Mucosa of rectum (tissue), 2 donors: ENCODE data around the gene C6orf89.
A peak's percentile ranks its signal among the peaks of the same experiment; 100 is the strongest.

Experiments used
- H3K27ac ChIP-seq, 2 donors: one replicate each; pipeline ENCODE4 v1.7.0; 2013; ENCODE audit warnings: inconsistent platforms in 2 of 2, low read depth in 2 of 2, low read length in 2 of 2
- H3K27me3 ChIP-seq, 2 donors: one replicate each; pipeline ENCODE4 v1.7.0; 2013; ENCODE audit warnings: low read length in 2 of 2; ENCODE audit not compliant: control insufficient read depth in 2 of 2, insufficient read depth in 2 of 2
- H3K36me3 ChIP-seq, 2 donors: one replicate each; pipeline ENCODE4 v1.7.0; 2013; ENCODE audit warnings: low read length in 2 of 2; ENCODE audit not compliant: control insufficient read depth in 2 of 2, insufficient read depth in 2 of 2
- H3K4me1 ChIP-seq, 2 donors: one replicate each; pipeline ENCODE4 v1.7.0; 2013; ENCODE audit warnings: low read length in 2 of 2, mild to moderate bottlenecking in 1 of 2; ENCODE audit not compliant: control insufficient read depth in 2 of 2, insufficient read depth in 2 of 2
- H3K4me3 ChIP-seq, 2 donors: one replicate each; pipeline ENCODE4 v1.7.0; 2013; ENCODE audit warnings: low read length in 2 of 2
- H3K9ac ChIP-seq, 2 donors: one replicate each; pipeline ENCODE4 v1.7.0; 2013; ENCODE audit warnings: low read length in 2 of 2, low read depth in 1 of 2, mild to moderate bottlenecking in 1 of 2
- H3K9me3 ChIP-seq, 2 donors: one replicate each; pipeline ENCODE4 v1.7.0; 2013; ENCODE audit warnings: low read length in 2 of 2; ENCODE audit not compliant: control insufficient read depth in 2 of 2
- donor health status: healthy.
- donor health status: Normal muscosa, but diverticular disease.

The C6orf89 gene

GRCh38 chr6:36843170-36843569, 42.6 kb upstream of the C6orf89 start:
- Histone ChIP-seq H3K27me3 (peaks cover 20 to 21% of the 10 kb centered on the region in 2 donors), H3K36me3 (no peaks in the 10 kb centered on the region), H3K4me1 (peaks cover 7 to 16% of the 10 kb centered on the region in 2 donors), H3K9me3 (no peaks in the 10 kb centered on the region), H3K4me3 (no peak overlapping the region), H3K27ac (no peak overlapping the region), H3K9ac (no peak overlapping the region)

GRCh38 chr6:36844232-36845170, 41.3 kb upstream of the C6orf89 start:
- Histone ChIP-seq H3K9me3 (no peaks in the 10 kb centered on the region), H3K4me1 (peaks cover 9 to 20% of the 10 kb centered on the region in 2 donors), H3K36me3 (no peaks in the 10 kb centered on the region), H3K4me3 (no peak overlapping the region), H3K27ac (no peak overlapping the region), H3K9ac (no peak overlapping the region), H3K27me3 (peaks cover 9 to 10% of the 10 kb centered on the region in 2 donors)

GRCh38 chr6:36845233-36845632, 40.5 kb upstream of the C6orf89 start:
- peaks cover 7 to 17% of the 10 kb centered on the region in 2 donors for H3K4me1 ChIP-seq
- H3K9ac ChIP-seq = no peak overlapping the region
- H3K9me3 ChIP-seq = no peaks in the 10 kb centered on the region
- H3K27me3 ChIP-seq = peaks cover 6 to 9% of the 10 kb centered on the region in 2 donors
- H3K4me3 ChIP-seq = no peak overlapping the region
- H3K27ac ChIP-seq = no peak overlapping the region
- no peaks in the 10 kb centered on the region for H3K36me3 ChIP-seq

DNA sequence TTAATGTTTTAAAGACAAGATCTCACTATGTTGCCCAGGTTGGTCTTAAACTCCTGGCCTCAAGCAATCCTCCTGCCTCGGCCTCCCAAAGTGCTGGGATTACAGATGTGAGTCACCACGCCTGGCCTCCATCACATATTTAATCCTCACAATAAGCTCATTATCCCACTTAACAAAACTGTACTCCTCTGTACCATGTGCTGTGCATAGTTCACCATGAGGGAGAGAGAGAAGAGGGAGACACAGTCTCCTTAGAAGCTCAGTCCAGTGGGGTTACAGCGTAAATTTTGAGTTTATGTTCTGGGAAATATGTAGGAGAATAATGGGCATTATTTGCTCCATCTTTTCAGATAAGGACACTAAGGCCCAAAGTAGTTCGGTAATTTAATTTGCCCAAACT, 38.6 kb upstream of the C6orf89 start:
- Histone ChIP-seq H3K36me3 (no peaks in the 10 kb centered on the region), H3K4me1 (peaks cover 2 to 10% of the 10 kb centered on the region in 2 donors), H3K27me3 (no peaks in the 10 kb centered on the region), H3K9ac (no peak overlapping the region), H3K9me3 (no peaks in the 10 kb centered on the region), H3K27ac (no peak overlapping the region), H3K4me3 (no peak overlapping the region)

- no peak overlapping the region for H3K4me3 ChIP-seq
- peaks cover 2 to 10% of the 10 kb centered on the region in 2 donors for H3K4me1 ChIP-seq
- H3K9ac ChIP-seq = no peak overlapping the region
- no peaks in the 10 kb centered on the region for H3K27me3 ChIP-seq
- no peaks in the 10 kb centered on the region for H3K9me3 ChIP-seq
- H3K36me3 ChIP-seq = no peaks in the 10 kb centered on the region
- no peak overlapping the region for H3K27ac ChIP-seq
These were observed 37.8 kb upstream of the C6orf89 start for GRCh38 chr6:36847991-36848390.

DNA sequence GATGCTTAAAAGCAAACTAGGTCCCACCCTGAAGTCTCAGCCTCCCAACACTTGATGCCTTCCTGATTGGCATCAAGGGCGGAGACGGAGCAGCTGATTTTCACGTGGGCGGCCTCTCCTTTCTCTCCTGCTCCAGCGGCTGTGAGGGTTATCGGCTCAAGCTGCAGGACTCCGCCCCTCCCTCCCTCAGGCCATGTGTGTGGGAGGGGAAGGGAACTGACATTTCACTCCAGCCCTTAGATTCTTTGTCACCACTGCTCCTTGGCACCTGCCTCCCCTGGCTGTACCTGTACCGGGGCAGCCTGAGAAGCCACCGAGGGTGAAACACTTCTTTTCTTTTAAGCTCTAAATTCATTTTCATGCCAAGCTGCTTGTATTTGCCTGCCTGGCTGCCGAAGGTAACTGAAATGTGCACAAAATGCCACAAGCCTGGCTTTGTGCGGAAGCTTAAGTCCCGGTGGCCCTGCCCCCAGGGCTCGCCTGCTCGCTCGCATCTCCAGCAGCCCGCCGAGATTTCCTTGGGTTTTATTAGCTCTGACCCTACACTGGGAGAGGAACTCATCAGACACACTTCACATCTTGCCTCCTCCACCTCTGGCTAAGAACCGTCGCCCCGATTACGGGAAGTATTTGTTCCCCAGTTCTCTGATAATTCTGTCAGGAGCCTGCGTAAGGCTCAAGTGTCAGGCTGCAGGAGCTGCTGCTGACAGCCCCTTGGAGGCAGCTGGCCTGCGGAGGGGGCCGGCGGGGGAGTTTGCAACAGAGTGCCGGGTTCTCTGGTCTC, 36.9 kb upstream of the C6orf89 start:
- Histone ChIP-seq H3K36me3 (no peaks in the 10 kb centered on the region), H3K9me3 (no peaks in the 10 kb centered on the region), H3K4me1 (peaks cover 2 to 10% of the 10 kb centered on the region in 2 donors), H3K9ac (no peak overlapping the region), H3K4me3 (peak overlapping the region in 1 of 2 donors; percentile 2), H3K27me3 (no peaks in the 10 kb centered on the region), H3K27ac (no peak overlapping the region)

DNA sequence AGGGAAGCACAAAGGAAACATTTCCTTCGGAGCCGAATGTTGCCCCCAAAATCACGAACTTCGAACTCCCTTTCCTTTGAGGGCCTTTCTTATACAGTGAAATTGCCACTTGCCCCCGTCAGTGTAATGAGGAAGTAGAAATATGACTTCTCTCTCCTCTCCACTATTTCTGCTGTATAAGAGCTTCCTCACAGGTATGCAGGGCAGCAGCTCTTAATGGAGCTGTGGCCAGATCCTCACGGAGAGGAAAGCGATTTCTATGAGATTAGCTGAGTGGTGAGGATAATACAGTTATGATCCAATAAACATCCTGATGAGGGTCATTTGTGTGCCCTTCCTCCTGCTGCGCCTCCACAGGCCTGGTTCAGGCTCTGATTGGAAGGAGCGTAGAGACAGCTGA, 35.7 kb upstream of the C6orf89 start:
- Histone ChIP-seq H3K27me3 (no peaks in the 10 kb centered on the region), H3K9me3 (no peaks in the 10 kb centered on the region), H3K4me1 (peaks cover 2 to 10% of the 10 kb centered on the region in 2 donors), H3K4me3 (no peak overlapping the region), H3K36me3 (peaks cover 0 to 5% of the 10 kb centered on the region in 2 donors), H3K27ac (no peak overlapping the region), H3K9ac (no peak overlapping the region)

GRCh38 chr6:36851149-36851614, 34.6 kb upstream of the C6orf89 start:
- peaks cover 10 to 12% of the 10 kb centered on the region in 2 donors for H3K36me3 ChIP-seq
- no peak overlapping the region for H3K27ac ChIP-seq
- H3K9ac ChIP-seq = no peak overlapping the region
- H3K4me1 ChIP-seq = peaks cover 2 to 10% of the 10 kb centered on the region in 2 donors
- no peak overlapping the region for H3K4me3 ChIP-seq
- no peaks in the 10 kb centered on the region for H3K9me3 ChIP-seq
- no peaks in the 10 kb centered on the region for H3K27me3 ChIP-seq

GRCh38 chr6:36851626-36852025, 34.1 kb upstream of the C6orf89 start:
- peaks cover 12 to 14% of the 10 kb centered on the region in 2 donors for H3K36me3 ChIP-seq
- H3K27me3 ChIP-seq = no peaks in the 10 kb centered on the region
- no peak overlapping the region for H3K27ac ChIP-seq
- no peak overlapping the region for H3K4me3 ChIP-seq
- no peak overlapping the region for H3K9ac ChIP-seq
- H3K4me1 ChIP-seq = peaks cover 2 to 10% of the 10 kb centered on the region in 2 donors
- H3K9me3 ChIP-seq = no peaks in the 10 kb centered on the region
